ENCODE data around the gene MIF. TPM values are rescaled to one million over a fixed set of nuclear protein-coding genes. Genes with fewer than 3 reads are reported as not detected.
A peak's percentile ranks its signal among the peaks of the same experiment; 100 is the strongest.
"Not testable (repeated sequence)": the region's sequence is repeated elsewhere in the genome, so short reads cannot be mapped to it uniquely, and the experiment has no call there.

MIF gene
- total and polyA plus RNA-seq, 2 donors (not counting 1 experiment from before 2014, with no cell fraction given): 97.3 to 283 TPM

GRCh38 chr22:23862103-23862502, 32.1 kb upstream of the MIF start:
- no peaks in the 10 kb centered on the region for H3K9me3 ChIP-seq (ENCODE audit: control insufficient read depth, insufficient read depth, low read depth, low read length)
- H3K4me2 ChIP-seq (ENCODE audit: extremely low read depth, insufficient read depth, low read length): no peak overlapping the region
- no peaks in the 10 kb centered on the region for H3K27me3 ChIP-seq (ENCODE audit: control insufficient read depth, insufficient read depth, low read length)
- no peak overlapping the region for H3K9ac ChIP-seq (ENCODE audit: insufficient read depth, low read length)
- H3K27ac ChIP-seq (ENCODE audit: insufficient read depth, low read length): no peak overlapping the region
- H4K20me1 ChIP-seq (ENCODE audit: control insufficient read depth, extremely low read depth, insufficient read depth, low read length): no peaks in the 10 kb centered on the region
- DNase-seq (ENCODE audit: low read depth in 2 of 2): peak; percentile 36 to 51
- TF ChIP-seq EZH2 (IDR thresholded peaks at IDR 0.05; ENCODE audit: low read length, missing control alignments) (no peak), CTCF (conservative IDR thresholded peaks at IDR 0.05 in 1 of 2, IDR thresholded peaks at IDR 0.05 in 1 of 2; ENCODE audit: low read depth in 1 of 2, low read length in 2 of 2) (peak; percentile 50 to 69)
- no peaks in the 10 kb centered on the region for H3K79me2 ChIP-seq (ENCODE audit: control insufficient read depth, insufficient read depth, low read length)
- peaks cover 6% of the 10 kb centered on the region for H3K4me1 ChIP-seq (ENCODE audit: control insufficient read depth, extremely low read depth, insufficient read depth, low read length)
- H3K36me3 ChIP-seq (ENCODE audit: control insufficient read depth, insufficient read depth, low read length): no peaks in the 10 kb centered on the region
- H3K4me3 ChIP-seq (replicated peaks in 1 of 4; ENCODE audit: control extremely low read depth in 1 of 4, insufficient read depth in 1 of 4, low read depth in 3 of 4, low read length in 4 of 4): no peak overlapping the region
- H2AFZ ChIP-seq (ENCODE audit: low read length): no peak overlapping the region

GRCh38 chr22:23864499-23865154, 29.6 kb upstream of the MIF start:
- H3K4me2 ChIP-seq (ENCODE audit: extremely low read depth, insufficient read depth, low read length); H3K9me3 ChIP-seq (ENCODE audit: control insufficient read depth, insufficient read depth, low read depth, low read length); H2AFZ ChIP-seq (ENCODE audit: low read length); H3K27me3 ChIP-seq (ENCODE audit: control insufficient read depth, insufficient read depth, low read length); H3K79me2 ChIP-seq (ENCODE audit: control insufficient read depth, insufficient read depth, low read length); H3K4me3 ChIP-seq (replicated peaks in 1 of 4; ENCODE audit: control extremely low read depth in 1 of 4, insufficient read depth in 1 of 4, low read depth in 3 of 4, low read length in 4 of 4); H3K27ac ChIP-seq (ENCODE audit: insufficient read depth, low read length); H3K4me1 ChIP-seq (ENCODE audit: control insufficient read depth, extremely low read depth, insufficient read depth, low read length); H4K20me1 ChIP-seq (ENCODE audit: control insufficient read depth, extremely low read depth, insufficient read depth, low read length); H3K9ac ChIP-seq (ENCODE audit: insufficient read depth, low read length); DNase-seq (ENCODE audit: low read depth in 2 of 2); H3K36me3 ChIP-seq (ENCODE audit: control insufficient read depth, insufficient read depth, low read length): not testable (repeated sequence)

- H2AFZ ChIP-seq (ENCODE audit: low read length): no peak overlapping the region
- no peaks in the 10 kb centered on the region for H3K27me3 ChIP-seq (ENCODE audit: control insufficient read depth, insufficient read depth, low read length)
- no peak for TF ChIP-seq EZH2 (IDR thresholded peaks at IDR 0.05; ENCODE audit: low read length, missing control alignments)
- no peak for TF ChIP-seq CTCF (conservative IDR thresholded peaks at IDR 0.05 in 1 of 2, IDR thresholded peaks at IDR 0.05 in 1 of 2; ENCODE audit: low read depth in 1 of 2, low read length in 2 of 2)
- H3K9ac ChIP-seq (ENCODE audit: insufficient read depth, low read length): no peak overlapping the region
- H3K79me2 ChIP-seq (ENCODE audit: control insufficient read depth, insufficient read depth, low read length): no peaks in the 10 kb centered on the region
- H4K20me1 ChIP-seq (ENCODE audit: control insufficient read depth, extremely low read depth, insufficient read depth, low read length): no peaks in the 10 kb centered on the region
- no peak overlapping the region for H3K4me2 ChIP-seq (ENCODE audit: extremely low read depth, insufficient read depth, low read length)
- no peak overlapping the region for H3K27ac ChIP-seq (ENCODE audit: insufficient read depth, low read length)
- no peak overlapping the region for H3K4me3 ChIP-seq (replicated peaks in 1 of 4; ENCODE audit: control extremely low read depth in 1 of 4, insufficient read depth in 1 of 4, low read depth in 3 of 4, low read length in 4 of 4)
- no peaks in the 10 kb centered on the region for H3K9me3 ChIP-seq (ENCODE audit: control insufficient read depth, insufficient read depth, low read depth, low read length)
- H3K36me3 ChIP-seq (ENCODE audit: control insufficient read depth, insufficient read depth, low read length): no peaks in the 10 kb centered on the region
- no peak for DNase-seq (ENCODE audit: low read depth in 2 of 2)
- H3K4me1 ChIP-seq (ENCODE audit: control insufficient read depth, extremely low read depth, insufficient read depth, low read length): no peaks in the 10 kb centered on the region
These were observed 25.6 kb upstream of the MIF start for GRCh38 chr22:23868580-23868979.

All from fibroblast of lung (primary cell).